Liver (tissue), 3 donors: ENCODE results near the gene FNTB.

ENCODE experiments used
- ATF3 ChIP-seq: IDR thresholded peaks from 2 replicates; pipeline ENCODE4 v1.6.1; 2016; ENCODE audit warnings: antibody characterized with exemption
- CTCF ChIP-seq: fragments of 150-350 bp; IDR thresholded peaks from 2 replicates; pipeline ENCODE4 v1.5.1; 2017; ENCODE audit warnings: improper control_type of control experiment, low read depth, low read length; ENCODE audit not compliant: missing input control
- EGR1 ChIP-seq, 2 donors: IDR thresholded peaks; 2 replicates each; pipeline ENCODE4 v1.6.1; 2016 to 2018; ENCODE audit warnings: antibody characterized with exemption in 2 of 2, low read depth in 2 of 2
- GABPA ChIP-seq, 2 donors: IDR thresholded peaks in 1 of 2; conservative IDR thresholded peaks in 1 of 2; 2 replicates each; pipeline ENCODE4 v1.6.1; 2016; ENCODE audit warnings: antibody characterized with exemption in 2 of 2, mild to moderate bottlenecking in 1 of 2, moderate library complexity in 1 of 2
- HNF4A ChIP-seq, 2 donors: conservative IDR thresholded peaks; 2 replicates each; pipeline ENCODE4 v1.6.1; 2016; ENCODE audit warnings: antibody characterized with exemption in 2 of 2, mild to moderate bottlenecking in 2 of 2
- JUND ChIP-seq, 2 donors: IDR thresholded peaks; 2 replicates each; pipeline ENCODE4 v1.6.1; 2016; ENCODE audit warnings: antibody characterized with exemption in 2 of 2
- MAX ChIP-seq: IDR thresholded peaks from 2 replicates; pipeline ENCODE4 v1.6.1; 2016; ENCODE audit warnings: antibody characterized with exemption
- RAD21 ChIP-seq, 2 donors: IDR thresholded peaks; 2 replicates each; pipeline ENCODE4 v1.6.1; 2016; ENCODE audit warnings: antibody characterized with exemption in 2 of 2, mild to moderate bottlenecking in 2 of 2
- REST ChIP-seq: IDR thresholded peaks from 2 replicates; pipeline ENCODE4 v1.6.1; 2016; ENCODE audit warnings: antibody characterized with exemption, mild to moderate bottlenecking
- RXRA ChIP-seq, 2 donors: IDR thresholded peaks; 2 replicates each; pipeline ENCODE4 v1.6.1; 2017 to 2018; ENCODE audit warnings: antibody characterized with exemption in 2 of 2, mild to moderate bottlenecking in 1 of 2
- YY1 ChIP-seq: IDR thresholded peaks from 2 replicates; pipeline ENCODE4 v1.6.1; 2016; ENCODE audit warnings: antibody characterized with exemption, mild to moderate bottlenecking
- donor health status: healthy.
- donor health status: healthy.

- no peak for TF ChIP-seq JUND (IDR thresholded peaks at IDR 0.05)
- no peak for TF ChIP-seq CTCF
- no peak for TF ChIP-seq RAD21 (IDR thresholded peaks at IDR 0.05)
- no peak for TF ChIP-seq MAX
- no peak for TF ChIP-seq YY1
- TF ChIP-seq REST: no peak
- TF ChIP-seq EGR1 (IDR thresholded peaks at IDR 0.05; ENCODE audit: low read depth in 2 of 2): no peak
- no peak for TF ChIP-seq RXRA (IDR thresholded peaks at IDR 0.05)
- TF ChIP-seq GABPA (IDR thresholded peaks at IDR 0.05 in 1 of 2, conservative IDR thresholded peaks at IDR 0.05 in 1 of 2): no peak
- TF ChIP-seq ATF3: no peak
- TF ChIP-seq HNF4A (conservative IDR thresholded peaks at IDR 0.05): no peak
These were observed 16.7 kb upstream of the FNTB start for GRCh38 chr14:64970041-64970440.
